OCI-LY7 (cell line): ENCODE data around the gene TBXA2R. TPM values are rescaled to one million over a fixed set of nuclear protein-coding genes. Genes with fewer than 3 reads are reported as not detected.

Source experiments
- BruUV-seq: library from RNA; stranded (reverse); fragments of 400-500 nt; replicated peaks from 2 replicates; lab custom pipeline; 2021; lab: Mats Ljungman, UMichigan
- CTCF ChIA-PET: fragments of 300-600 bp; sonication (Branson Sonifier 250); formaldehyde crosslinking; loops from one replicate; lab custom pipeline; 2022; ENCODE audit warnings: antibody characterized with exemption; ENCODE audit not compliant: unreplicated experiment; lab: Charles Lee
- POLR2A ChIA-PET: fragments of 300-600 bp; sonication (Branson Sonifier 250); formaldehyde crosslinking; loops from one replicate; lab custom pipeline; 2022; ENCODE audit warnings: antibody characterized with exemption; lab: Charles Lee
- DNase-seq: peaks from one replicate; pipeline ENCODE4 v3.0.0-alpha.2; 2015; ENCODE audit warnings: low spot score
- H2AFZ ChIP-seq: fragments of 200-600 bp; sonication (generic), shearing (Covaris generic); 2 replicates; pipeline ENCODE4 v1.6.1; 2014; ENCODE audit warnings: mild to moderate bottlenecking, antibody characterized with exemption, low read length, moderate library complexity
- H3K27ac ChIP-seq: fragments of 200-600 bp; sonication (generic); 2 replicates; pipeline ENCODE4 v1.5.1; 2014; ENCODE audit warnings: mixed run types, low read depth, mild to moderate bottlenecking, moderate library complexity, low read length, inconsistent platforms; ENCODE audit not compliant: poor library complexity, severe bottlenecking
- H3K36me3 ChIP-seq: fragments of 200-600 bp; sonication (generic); 2 replicates; pipeline ENCODE4 v1.6.1; 2014; ENCODE audit warnings: mild to moderate bottlenecking, antibody characterized with exemption, low read length, moderate library complexity, mixed read lengths; ENCODE audit not compliant: insufficient read depth
- H3K4me1 ChIP-seq: fragments of 200-600 bp; sonication (generic); 2 replicates; pipeline ENCODE4 v1.5.1; 2014; ENCODE audit warnings: mild to moderate bottlenecking, low read length; ENCODE audit not compliant: insufficient read depth, poor library complexity, severe bottlenecking
- H3K4me2 ChIP-seq: fragments of 200-600 bp; sonication (generic); 2 replicates; pipeline ENCODE4 v1.6.1; 2014; ENCODE audit warnings: mild to moderate bottlenecking, low read length
- H3K4me3 ChIP-seq: fragments of 200-600 bp; sonication (generic); 2 replicates; pipeline ENCODE4 v1.5.1; 2014; ENCODE audit warnings: mild to moderate bottlenecking, low read depth, low read length; ENCODE audit not compliant: poor library complexity, severe bottlenecking
- H3K79me2 ChIP-seq: fragments of 200-600 bp; sonication (generic); 2 replicates; pipeline ENCODE4 v1.6.1; 2016; ENCODE audit warnings: low read depth, mild to moderate bottlenecking, low read length, moderate library complexity, mixed read lengths; ENCODE audit not compliant: insufficient read depth
- H3K9me2 ChIP-seq: fragments of 200-600 bp; sonication (generic); 2 replicates; pipeline ENCODE4 v1.6.1; 2016; ENCODE audit warnings: mild to moderate bottlenecking, low read length, mixed read lengths; ENCODE audit not compliant: insufficient read depth
- H3K9me3 ChIP-seq: fragments of 200-600 bp; sonication (generic); 2 replicates; pipeline ENCODE4 v1.6.1; 2014; ENCODE audit warnings: mild to moderate bottlenecking, mixed run types, low read length, mixed read lengths
- H4K20me1 ChIP-seq: fragments of 200-600 bp; sonication (generic); 2 replicates; pipeline ENCODE4 v1.6.1; 2014; ENCODE audit warnings: mild to moderate bottlenecking, antibody characterized with exemption, low read length, moderate library complexity, mixed read lengths; ENCODE audit not compliant: insufficient read depth
- CTCF ChIP-seq: fragments of 200-600 bp; sonication (generic); conservative IDR thresholded peaks from 2 replicates; pipeline ENCODE4 v1.5.1; 2014; ENCODE audit warnings: mild to moderate bottlenecking, antibody characterized with exemption, low read length, moderate library complexity, mixed read lengths
- EZH2phosphoT487 ChIP-seq: fragments of 200-600 bp; sonication (generic); IDR thresholded peaks from 2 replicates; pipeline ENCODE4 v1.6.1; 2018; ENCODE audit warnings: low read depth, borderline replicate concordance, mild to moderate bottlenecking, mixed run types, antibody characterized with exemption, low read length, moderate library complexity, mixed read lengths
- intact Hi-C: fragments of 100-400 bp; cut with micrococcal nuclease; formaldehyde crosslinking; loops from one replicate; pipeline ENCODE4 v1.10.0; 2022; ENCODE audit not compliant: unreplicated experiment
- total RNA-seq, 2 experiments: library from RNA; depleted of rRNA in 1 of 2; stranded (reverse); fragments of >200 nt in 1 of 2; shearing (Covaris generic) in 1 of 2; gene quantifications; 2 replicates each; pipeline ENCODE4 v1.2.3, GENCODE V29; 2014 to 2022

TBXA2R gene
- total RNA-seq, 2 experiments from 2014 or later, result not detected

DNA sequence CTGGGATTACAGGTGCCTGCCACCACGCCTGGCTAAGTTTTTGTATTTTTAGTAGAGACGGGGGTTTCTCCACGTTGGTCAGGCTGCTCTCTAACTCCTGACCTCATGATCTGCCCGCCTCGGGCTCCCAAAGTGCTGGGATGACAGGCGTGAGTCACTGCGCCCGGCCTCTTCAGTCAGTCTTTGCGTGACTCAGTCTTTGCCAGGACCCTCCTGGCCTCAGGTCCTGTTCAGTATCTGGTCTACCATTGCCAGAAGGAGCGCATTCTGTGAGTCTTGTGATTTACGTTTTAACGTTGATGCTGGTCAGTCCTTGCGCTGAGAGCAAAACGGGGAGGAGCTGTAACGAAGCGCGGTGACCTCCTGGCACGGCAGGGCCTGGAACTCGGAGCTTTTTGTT, 41.5 kb downstream of the TBXA2R start:
- Histone ChIP-seq H3K4me2 (no peak overlapping the region), H4K20me1 (no peaks in the 10 kb centered on the region), H3K9me3 (no peaks in the 10 kb centered on the region), H3K9me2 (no peaks in the 10 kb centered on the region), H3K79me2 (no peaks in the 10 kb centered on the region), H3K27ac (no peak overlapping the region), H3K4me3 (no peak overlapping the region), H3K4me1 (peaks cover 12% of the 10 kb centered on the region), H2AFZ (no peak overlapping the region), H3K36me3 (no peaks in the 10 kb centered on the region)
- DNase-seq, result no peak
- POLR2A ChIA-PET, result no interaction called here
- intact Hi-C loops, result no loop called here
- no TSS peak for BruUV-seq
- CTCF ChIA-PET, result interaction anchor here (0.7 kb wide), 1 partner anchor 689 kb away, joined by 3 read pairs; no protein-coding TSS in a partner anchor
- TF ChIP-seq EZH2phosphoT487 (no peak), CTCF (no peak)

GRCh38 chr19:3563709-3564524, 42.8 kb downstream of the TBXA2R start:
- Histone ChIP-seq H3K79me2 (no peaks in the 10 kb centered on the region), H3K4me3 (no peak overlapping the region), H3K36me3 (no peaks in the 10 kb centered on the region), H3K9me2 (no peaks in the 10 kb centered on the region), H2AFZ (no peak overlapping the region), H3K4me1 (peaks cover 23% of the 10 kb centered on the region), H3K4me2 (no peak overlapping the region), H4K20me1 (no peaks in the 10 kb centered on the region), H3K27ac (no peak overlapping the region), H3K9me3 (no peaks in the 10 kb centered on the region)
- no TSS peak for BruUV-seq
- no peak for DNase-seq
- TF ChIP-seq EZH2phosphoT487, result no peak
- no peak for TF ChIP-seq CTCF
- intact Hi-C loops, result no loop called here
- ChIA-PET CTCF (interaction anchor here (0.9 kb wide), 1 partner anchor 18 kb away, joined by 4 read pairs; no protein-coding TSS in a partner anchor), POLR2A (interaction anchor here (0.6 kb wide), 1 partner anchor 10 kb away, joined by 4 read pairs; no protein-coding TSS in a partner anchor)
